NCI-H128 (cell line): ENCODE data around the gene HOXC9.

Experiments
- DNase-seq: peaks from one replicate; lab custom pipeline; 2025; ENCODE audit not compliant: unreplicated experiment; lab: John Stamatoyannopoulos, UW

Gene HOXC9

GRCh38 chr12:53963005-53963404, 37.0 kb upstream of the HOXC9 start:
- DNase-seq = no peak

GRCh38 chr12:53963434-53964314, 36.3 kb upstream of the HOXC9 start:
- DNase-seq = no peak

- DNase-seq = no peak
Observed at GRCh38 chr12:53964315-53964713, 35.6 kb upstream of the HOXC9 start.

GRCh38 chr12:53965281-53966084, 34.5 kb upstream of the HOXC9 start:
- no peak for DNase-seq

GRCh38 chr12:53966085-53966384, 33.9 kb upstream of the HOXC9 start:
- no peak for DNase-seq

GRCh38 chr12:53966385-53967133, 33.4 kb upstream of the HOXC9 start:
- DNase-seq = no peak

- DNase-seq = no peak
Observed at GRCh38 chr12:53967421-53967925, 32.5 kb upstream of the HOXC9 start.

- no peak for DNase-seq
Observed at GRCh38 chr12:53968214-53969127, 31.5 kb upstream of the HOXC9 start.

GRCh38 chr12:53969588-53970259, 30.2 kb upstream of the HOXC9 start:
- DNase-seq = no peak

GRCh38 chr12:53970451-53970850, 29.5 kb upstream of the HOXC9 start:
- DNase-seq = no peak

- DNase-seq = no peak
Observed at GRCh38 chr12:53971129-53971528, 28.8 kb upstream of the HOXC9 start.

GRCh38 chr12:53971686-53972085, 28.3 kb upstream of the HOXC9 start:
- no peak for DNase-seq

GRCh38 chr12:53972152-53972702, 27.7 kb upstream of the HOXC9 start:
- DNase-seq = no peak

GRCh38 chr12:53972722-53973235, 27.2 kb upstream of the HOXC9 start, which contains the start of gene HOXC11:
TSS of gene HOXC11 (plus strand) at chr12:53973126. CDS start at chr12:53973242, 116 bp downstream.
- no peak for DNase-seq

GRCh38 chr12:53973236-53974042, 26.5 kb upstream of the HOXC9 start:
- no peak for DNase-seq

GRCh38 chr12:53974084-53975063, 25.6 kb upstream of the HOXC9 start, which contains the start of gene HOTAIR:
TSS of gene HOTAIR (minus strand) at chr12:53974954.
- DNase-seq = no peak

GRCh38 chr12:53975064-53975471, 24.9 kb upstream of the HOXC9 start:
- no peak for DNase-seq
